Mucosa of rectum (tissue), 2 donors: Measurements from ENCODE around the gene LGALS4.
"Not testable (repeated sequence)": the region's sequence is repeated elsewhere in the genome, so short reads cannot be mapped to it uniquely, and the experiment has no call there.

Experiments
- H3K27ac ChIP-seq, 2 donors: one replicate each; pipeline ENCODE4 v1.7.0; 2013; ENCODE audit warnings: inconsistent platforms in 2 of 2, low read depth in 2 of 2, low read length in 2 of 2
- H3K27me3 ChIP-seq, 2 donors: one replicate each; pipeline ENCODE4 v1.7.0; 2013; ENCODE audit warnings: low read length in 2 of 2; ENCODE audit not compliant: control insufficient read depth in 2 of 2, insufficient read depth in 2 of 2
- H3K36me3 ChIP-seq, 2 donors: one replicate each; pipeline ENCODE4 v1.7.0; 2013; ENCODE audit warnings: low read length in 2 of 2; ENCODE audit not compliant: control insufficient read depth in 2 of 2, insufficient read depth in 2 of 2
- H3K4me1 ChIP-seq, 2 donors: one replicate each; pipeline ENCODE4 v1.7.0; 2013; ENCODE audit warnings: low read length in 2 of 2, mild to moderate bottlenecking in 1 of 2; ENCODE audit not compliant: control insufficient read depth in 2 of 2, insufficient read depth in 2 of 2
- H3K4me3 ChIP-seq, 2 donors: one replicate each; pipeline ENCODE4 v1.7.0; 2013; ENCODE audit warnings: low read length in 2 of 2
- H3K9ac ChIP-seq, 2 donors: one replicate each; pipeline ENCODE4 v1.7.0; 2013; ENCODE audit warnings: low read length in 2 of 2, low read depth in 1 of 2, mild to moderate bottlenecking in 1 of 2
- H3K9me3 ChIP-seq, 2 donors: one replicate each; pipeline ENCODE4 v1.7.0; 2013; ENCODE audit warnings: low read length in 2 of 2; ENCODE audit not compliant: control insufficient read depth in 2 of 2
- donor health status: healthy.
- donor health status: Normal muscosa, but diverticular disease.

The LGALS4 gene

DNA sequence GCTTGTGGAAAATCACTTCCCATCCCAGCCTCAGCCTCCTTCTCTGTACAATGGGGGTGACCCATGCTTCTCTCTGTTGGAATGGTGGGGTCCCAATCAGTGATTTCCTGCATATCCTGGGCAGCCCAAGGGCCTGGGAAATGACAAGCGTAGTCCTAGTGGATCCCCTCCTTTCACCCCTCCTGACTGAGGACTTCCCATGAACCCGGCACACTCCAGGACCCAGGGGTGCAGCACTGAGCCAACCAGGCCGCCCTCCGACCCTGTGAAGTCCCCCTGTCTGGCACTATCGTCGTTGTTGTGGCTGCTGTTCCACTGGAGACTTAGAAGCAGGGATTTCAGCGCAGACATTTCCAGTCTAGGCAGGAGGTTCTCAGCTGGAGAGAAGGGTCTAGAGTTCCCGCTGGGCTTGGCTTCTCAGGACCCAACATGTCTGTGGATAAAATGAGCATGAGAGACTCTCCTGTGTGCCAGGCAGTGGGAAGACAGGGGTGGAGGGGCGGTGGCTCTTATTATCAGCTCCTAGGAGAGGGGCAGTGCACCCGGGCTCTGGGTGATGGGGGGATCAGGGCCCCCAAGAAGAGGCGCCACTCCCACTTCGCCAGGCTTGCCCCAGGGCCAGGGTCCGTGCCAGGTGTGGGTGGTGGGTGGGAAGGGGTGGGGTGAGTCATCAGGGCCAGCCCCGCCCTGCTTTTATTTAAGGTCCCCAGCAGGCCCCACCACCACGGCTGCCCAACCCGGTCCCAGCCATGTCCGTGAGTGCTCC is 24.1 kb downstream of the LGALS4 start, which contains the start of gene LGALS7B:
Gene LGALS7B, plus strand, starts transcription at position 723 of the 766 bp plus-strand sequence. Its CDS starts 27 bp downstream, at position 750.
- Histone ChIP-seq H3K4me3 (no peak within 1 kb of the TSS), H3K27ac (no peak within 1 kb of the TSS), H3K9ac (no peak within 1 kb of the TSS)

DNA sequence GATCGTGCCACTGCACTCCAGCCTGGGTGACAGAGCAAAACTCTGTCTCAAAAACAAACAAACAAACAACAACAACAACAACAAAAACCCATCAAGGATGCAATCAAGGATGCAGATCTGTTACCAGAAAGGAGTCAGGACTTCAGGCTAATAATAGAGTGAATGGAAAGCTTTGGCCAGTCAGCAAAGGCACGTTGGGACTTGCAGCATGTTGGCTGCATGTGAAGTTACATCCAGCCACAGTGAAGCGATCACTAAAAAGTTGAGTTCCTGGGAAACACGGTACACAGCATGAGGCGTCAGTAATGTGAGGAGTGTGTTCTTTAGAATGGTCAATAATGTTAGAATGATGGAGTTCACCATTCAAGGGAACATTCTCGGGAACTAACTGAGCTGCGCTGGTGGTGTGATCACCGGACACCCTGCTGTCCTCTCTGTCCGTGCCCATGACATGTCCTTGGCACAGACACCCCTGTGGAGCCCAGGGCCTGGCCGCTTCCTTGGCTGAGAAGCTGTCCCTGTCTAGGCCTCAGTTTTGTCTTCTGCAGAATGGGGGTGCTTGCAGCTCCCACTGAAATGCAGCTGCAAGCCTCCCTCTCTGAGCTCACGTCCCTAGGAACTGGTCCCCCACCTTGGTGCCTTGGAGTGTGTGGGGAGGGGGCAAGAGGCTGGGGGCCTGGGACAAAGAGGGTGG is 26.0 kb downstream of the LGALS4 start:
- Histone ChIP-seq H3K4me3 (no peak overlapping the region), H3K9ac (no peak overlapping the region), H3K9me3 (no peaks in the 10 kb centered on the region), H3K4me1 (no peaks in the 10 kb centered on the region), H3K27me3 (no peaks in the 10 kb centered on the region), H3K36me3 (no peaks in the 10 kb centered on the region), H3K27ac (no peak overlapping the region)

More for the DNA sequence above, 24.1 kb downstream of the LGALS4 start, which contains the start of gene LGALS7B:
- Histone ChIP-seq H3K27me3 (no peaks in the 10 kb centered on the region), H3K36me3 (no peaks in the 10 kb centered on the region), H3K4me1 (peaks cover 3 to 6% of the 10 kb centered on the region in 2 donors), H3K9me3 (no peaks in the 10 kb centered on the region)

DNA sequence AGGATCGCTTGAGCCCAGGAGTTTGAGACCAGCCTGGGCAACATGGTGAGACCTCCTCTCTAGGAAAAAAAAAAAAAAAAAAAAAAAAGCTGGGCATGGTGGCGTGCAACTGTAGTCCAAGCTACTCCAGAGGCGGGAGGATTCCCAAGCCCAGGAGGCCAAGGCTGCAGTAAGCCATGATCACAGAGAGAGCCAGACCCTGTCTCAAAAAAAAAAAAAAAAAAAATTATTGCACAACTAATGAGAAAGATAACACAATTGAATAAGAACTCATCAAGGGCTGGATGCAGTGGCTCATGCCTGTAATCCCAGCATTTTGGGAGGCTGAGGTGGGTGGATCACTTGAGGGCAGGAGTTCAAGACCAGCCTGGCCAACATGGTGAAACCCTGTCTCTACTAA is 26.7 kb downstream of the LGALS4 start:
- H3K9ac ChIP-seq, H3K9me3 ChIP-seq, H3K27me3 ChIP-seq, H3K4me1 ChIP-seq, H3K4me3 ChIP-seq, H3K36me3 ChIP-seq, H3K27ac ChIP-seq: not testable (repeated sequence)

GRCh38 chr19:38785187-38785699 is 27.5 kb downstream of the LGALS4 start:
- Histone ChIP-seq H3K27me3 (peaks cover 0 to 6% of the 10 kb centered on the region in 2 donors), H3K36me3 (no peaks in the 10 kb centered on the region), H3K4me3 (no peak overlapping the region), H3K27ac (no peak overlapping the region), H3K4me1 (no peaks in the 10 kb centered on the region), H3K9me3 (no peaks in the 10 kb centered on the region), H3K9ac (no peak overlapping the region)

DNA sequence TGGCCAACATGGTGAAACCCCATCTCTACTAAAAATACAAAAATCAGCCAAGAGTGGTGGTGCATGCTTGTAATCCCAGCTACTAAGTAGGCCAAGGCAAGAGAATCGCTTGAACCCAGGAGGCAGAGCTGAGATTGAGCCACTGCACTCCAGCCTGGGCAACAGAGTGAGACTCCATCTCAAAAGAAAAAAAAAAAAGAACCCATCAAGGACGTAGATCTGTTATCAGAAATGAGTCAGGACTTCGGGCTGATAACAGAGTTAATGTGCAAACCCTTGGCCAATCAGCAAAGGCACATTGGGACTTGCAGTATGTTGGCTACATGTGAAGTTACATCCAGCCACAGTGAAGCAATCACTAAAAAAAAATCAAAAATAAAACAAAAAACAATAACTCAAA is 28.5 kb downstream of the LGALS4 start:
- no peak overlapping the region for H3K27ac ChIP-seq

DNA sequence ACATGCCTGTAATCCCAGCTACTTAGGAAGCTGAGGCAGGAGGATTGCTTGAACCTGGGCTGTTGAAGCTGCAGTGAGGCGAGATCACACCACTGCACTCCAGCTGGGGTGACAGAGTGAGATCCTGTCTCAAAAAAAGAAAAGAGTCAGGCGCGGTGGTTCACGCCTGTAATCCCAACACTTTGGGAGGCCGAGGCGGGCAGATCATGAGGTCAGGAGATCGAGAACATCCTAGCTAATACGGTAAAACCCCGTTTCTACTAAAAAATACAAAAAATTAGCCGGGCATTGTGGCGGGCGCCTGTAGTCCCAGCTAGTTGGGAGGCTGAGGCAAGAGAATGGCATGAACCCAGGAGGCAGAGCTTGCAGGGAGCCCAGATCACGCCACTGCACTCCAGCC is 30.5 kb downstream of the LGALS4 start:
- H3K27ac ChIP-seq, H3K9ac ChIP-seq, H3K9me3 ChIP-seq, H3K4me3 ChIP-seq, H3K36me3 ChIP-seq, H3K4me1 ChIP-seq, H3K27me3 ChIP-seq: not testable (repeated sequence)

More for the DNA sequence above, 28.5 kb downstream of the LGALS4 start:
- Histone ChIP-seq H3K36me3 (no peaks in the 10 kb centered on the region), H3K9me3 (no peaks in the 10 kb centered on the region), H3K4me3 (no peak overlapping the region), H3K9ac (no peak overlapping the region), H3K27me3 (peaks cover 0 to 6% of the 10 kb centered on the region in 2 donors), H3K4me1 (no peaks in the 10 kb centered on the region)

- peaks cover 0 to 6% of the 10 kb centered on the region in 2 donors for H3K27me3 ChIP-seq
- H3K27ac ChIP-seq: no peak overlapping the region
Observed at GRCh38 chr19:38781058-38781457, 31.7 kb downstream of the LGALS4 start.

DNA sequence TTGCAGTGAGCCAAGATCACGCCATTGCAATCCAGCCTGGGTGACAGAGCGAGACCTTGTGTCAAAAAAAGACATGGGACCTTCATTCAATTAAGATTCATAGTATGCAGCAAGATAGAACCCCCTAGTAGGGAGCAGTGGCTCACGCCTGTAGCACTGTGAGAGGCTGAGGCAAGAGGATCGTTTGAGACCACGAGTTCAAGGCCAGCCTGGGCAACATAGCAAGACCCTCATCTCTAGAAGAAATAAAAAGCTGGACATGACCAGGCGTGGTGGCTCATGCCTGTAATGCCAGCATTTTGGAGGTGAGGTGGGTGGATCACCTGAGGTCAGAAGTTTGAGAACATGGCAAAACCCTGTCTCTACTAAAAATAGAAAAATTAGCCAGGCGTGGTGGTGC is 32.3 kb downstream of the LGALS4 start:
- no peaks in the 10 kb centered on the region for H3K4me1 ChIP-seq
- H3K36me3 ChIP-seq: no peaks in the 10 kb centered on the region
- H3K9ac ChIP-seq: no peak overlapping the region
- no peak overlapping the region for H3K4me3 ChIP-seq
- peaks cover 0 to 6% of the 10 kb centered on the region in 2 donors for H3K27me3 ChIP-seq
- H3K27ac ChIP-seq: no peak overlapping the region
- no peaks in the 10 kb centered on the region for H3K9me3 ChIP-seq

More at GRCh38 chr19:38781058-38781457, 31.7 kb downstream of the LGALS4 start:
- Histone ChIP-seq H3K4me1 (no peaks in the 10 kb centered on the region), H3K4me3 (no peak overlapping the region), H3K9me3 (no peaks in the 10 kb centered on the region), H3K36me3 (no peaks in the 10 kb centered on the region), H3K9ac (no peak overlapping the region)

GRCh38 chr19:38778733-38779132 is 34.0 kb downstream of the LGALS4 start:
- Histone ChIP-seq H3K9ac (no peak overlapping the region), H3K36me3 (no peaks in the 10 kb centered on the region), H3K4me3 (no peak overlapping the region), H3K4me1 (no peaks in the 10 kb centered on the region), H3K27me3 (peaks cover 0 to 6% of the 10 kb centered on the region in 2 donors), H3K9me3 (no peaks in the 10 kb centered on the region), H3K27ac (no peak overlapping the region)
